Measurements from ENCODE around the gene PATL1. TPM values are rescaled to one million over a fixed set of nuclear protein-coding genes. Genes with fewer than 3 reads are reported as not detected.

PATL1 gene
- total RNA-seq, 4 donors from 2014 or later, result 13.5 to 93.9 (median 20.9) TPM

DNA sequence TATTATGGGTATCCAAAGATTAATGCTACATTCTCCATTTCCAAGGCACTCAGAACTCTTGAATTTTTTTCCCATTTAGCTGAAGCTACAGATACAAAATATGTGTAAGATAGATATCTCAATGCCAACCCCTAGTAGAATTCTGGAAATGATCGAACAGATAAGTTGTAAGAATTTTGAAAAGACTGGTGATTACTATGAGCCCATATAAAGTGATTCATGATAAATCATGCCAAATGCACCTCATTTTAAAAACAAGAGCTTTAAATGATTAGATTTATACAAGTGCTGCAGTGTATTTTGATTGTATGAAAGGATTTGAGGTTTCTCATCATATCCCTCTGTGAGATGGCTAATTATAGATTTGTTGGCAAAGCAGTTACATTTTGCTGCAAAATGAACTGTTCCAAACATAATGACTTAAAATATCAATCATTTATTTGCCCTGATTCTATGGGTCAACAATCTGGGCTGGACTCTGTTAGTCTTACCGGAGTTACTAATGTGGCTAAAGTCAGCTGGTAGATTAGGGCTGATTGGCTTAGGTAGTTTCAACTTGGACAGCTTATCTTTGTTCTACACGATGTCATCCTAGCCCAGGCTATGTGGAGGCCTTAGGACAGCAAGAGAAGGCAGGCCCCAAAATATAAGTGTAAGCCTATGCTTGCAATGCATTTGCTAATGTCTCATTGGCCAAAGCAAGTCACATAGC, 41.5 kb upstream of the PATL1 start:
- no peaks in the 10 kb centered on the region for H3K27me3 ChIP-seq
- intact Hi-C loops (cut with DNase I; ENCODE audit: low total_unique reads), result no loop called here
- 82 to 83% methylated on average over 1 to 3 of the region's 3 CpGs for WGBS, 2 donors (ENCODE audit: low coverage in 1 of 2)

DNA sequence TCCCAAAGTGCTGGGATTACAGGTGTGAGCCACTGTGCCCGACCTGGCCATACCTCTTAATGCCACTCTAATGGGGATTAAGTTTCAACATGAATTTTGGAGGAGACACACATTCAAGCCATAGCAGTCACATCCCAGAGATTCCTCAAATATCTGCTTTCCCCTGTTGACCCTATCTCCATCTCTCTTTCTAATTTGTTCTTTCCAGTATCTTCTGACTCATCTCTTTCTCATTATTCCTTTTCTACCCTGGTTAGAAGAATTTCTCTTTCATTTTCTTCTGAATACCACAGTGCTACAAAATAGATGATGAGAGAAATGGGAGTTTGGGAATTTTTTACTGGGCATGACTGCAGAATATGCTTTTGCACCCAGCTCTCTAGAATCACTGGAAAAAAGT, 39.7 kb upstream of the PATL1 start:
- H3K36me3 ChIP-seq, result no peaks in the 10 kb centered on the region
- no peak for TF ChIP-seq POLR2AphosphoS5 (IDR thresholded peaks at IDR 0.05)
- TF ChIP-seq, protein P1, sequence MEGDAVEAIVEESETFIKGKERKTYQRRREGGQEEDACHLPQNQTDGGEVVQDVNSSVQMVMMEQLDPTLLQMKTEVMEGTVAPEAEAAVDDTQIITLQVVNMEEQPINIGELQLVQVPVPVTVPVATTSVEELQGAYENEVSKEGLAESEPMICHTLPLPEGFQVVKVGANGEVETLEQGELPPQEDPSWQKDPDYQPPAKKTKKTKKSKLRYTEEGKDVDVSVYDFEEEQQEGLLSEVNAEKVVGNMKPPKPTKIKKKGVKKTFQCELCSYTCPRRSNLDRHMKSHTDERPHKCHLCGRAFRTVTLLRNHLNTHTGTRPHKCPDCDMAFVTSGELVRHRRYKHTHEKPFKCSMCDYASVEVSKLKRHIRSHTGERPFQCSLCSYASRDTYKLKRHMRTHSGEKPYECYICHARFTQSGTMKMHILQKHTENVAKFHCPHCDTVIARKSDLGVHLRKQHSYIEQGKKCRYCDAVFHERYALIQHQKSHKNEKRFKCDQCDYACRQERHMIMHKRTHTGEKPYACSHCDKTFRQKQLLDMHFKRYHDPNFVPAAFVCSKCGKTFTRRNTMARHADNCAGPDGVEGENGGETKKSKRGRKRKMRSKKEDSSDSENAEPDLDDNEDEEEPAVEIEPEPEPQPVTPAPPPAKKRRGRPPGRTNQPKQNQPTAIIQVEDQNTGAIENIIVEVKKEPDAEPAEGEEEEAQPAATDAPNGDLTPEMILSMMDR (IDR thresholded peaks at IDR 0.05), result no peak
- H3K4me3 ChIP-seq, result no peak overlapping the region
- no peaks in the 10 kb centered on the region for H3K9me3 ChIP-seq
- intact Hi-C loops (cut with DNase I; ENCODE audit: low total_unique reads) (no loop called here), in situ Hi-C loops (cut with MboI; ENCODE audit: low pct_ligation_motif_present in 1 of 4, low pct_unique_long_range_greater_than_20kb in 1 of 4, low sequenced_read_pairs in 3 of 4) (no loop called here)
- no peak for DNase-seq
- H3K27me3 ChIP-seq, result no peaks in the 10 kb centered on the region
- no peaks in the 10 kb centered on the region for H3K4me1 ChIP-seq
- 57 to 80% methylated on average over 1 of the region's 1 CpG for WGBS, 2 donors (ENCODE audit: low coverage in 1 of 2)
- H3K27ac ChIP-seq, result no peak overlapping the region

More for the DNA sequence above, 41.5 kb upstream of the PATL1 start:
- DNase-seq, result no peak
- Histone ChIP-seq H3K4me1 (no peaks in the 10 kb centered on the region), H3K27ac (no peak overlapping the region), H3K9me3 (no peaks in the 10 kb centered on the region), H3K36me3 (no peaks in the 10 kb centered on the region), H3K4me3 (no peak overlapping the region)
- TF ChIP-seq, protein P1 (IDR thresholded peaks at IDR 0.05), result no peak
- no peak for TF ChIP-seq POLR2A (IDR thresholded peaks at IDR 0.05)
- TF ChIP-seq POLR2AphosphoS5 (IDR thresholded peaks at IDR 0.05), result no peak
- TF ChIP-seq EP300 (IDR thresholded peaks at IDR 0.05; ENCODE audit: low read depth), result no peak
- in situ Hi-C loops (cut with MboI; ENCODE audit: low pct_ligation_motif_present in 1 of 4, low pct_unique_long_range_greater_than_20kb in 1 of 4, low sequenced_read_pairs in 3 of 4), result no loop called here

DNA sequence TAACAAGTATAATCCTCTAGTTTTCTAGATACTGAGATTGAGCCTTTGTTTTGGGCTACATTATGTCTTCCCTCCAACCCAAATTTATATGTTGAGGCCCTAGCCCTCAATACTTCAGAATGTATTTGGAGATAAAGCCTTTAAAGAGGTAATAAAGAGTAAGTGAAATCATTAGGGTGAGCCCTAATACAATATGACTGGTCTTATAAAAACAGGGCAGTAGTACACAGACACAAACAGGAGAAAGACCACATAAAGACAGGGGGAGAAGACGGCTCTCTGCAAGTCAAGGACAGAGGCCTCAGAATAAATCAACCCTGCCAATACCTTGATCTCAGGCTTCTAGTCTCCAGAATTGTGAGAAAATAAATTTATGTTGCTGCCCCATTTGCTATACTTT, 38.5 kb upstream of the PATL1 start:
- Histone ChIP-seq H3K27me3 (no peaks in the 10 kb centered on the region), H3K36me3 (no peaks in the 10 kb centered on the region), H3K4me1 (no peaks in the 10 kb centered on the region), H3K9me3 (no peaks in the 10 kb centered on the region), H3K4me3 (no peak overlapping the region), H3K27ac (no peak overlapping the region)
- in situ Hi-C loops (cut with MboI; ENCODE audit: low pct_ligation_motif_present in 1 of 4, low pct_unique_long_range_greater_than_20kb in 1 of 4, low sequenced_read_pairs in 3 of 4) (no loop called here), intact Hi-C loops (cut with DNase I; ENCODE audit: low total_unique reads) (no loop called here)
- WGBS, 2 donors (ENCODE audit: low coverage in 1 of 2), result 48 to 75% methylated on average over 1 of the region's 1 CpG
- no peak for DNase-seq
- TF ChIP-seq EP300 (IDR thresholded peaks at IDR 0.05; ENCODE audit: low read depth), result no peak
- TF ChIP-seq POLR2A (IDR thresholded peaks at IDR 0.05), result no peak
- TF ChIP-seq, protein P1 (IDR thresholded peaks at IDR 0.05), result no peak
- TF ChIP-seq POLR2AphosphoS5 (IDR thresholded peaks at IDR 0.05), result no peak

DNA sequence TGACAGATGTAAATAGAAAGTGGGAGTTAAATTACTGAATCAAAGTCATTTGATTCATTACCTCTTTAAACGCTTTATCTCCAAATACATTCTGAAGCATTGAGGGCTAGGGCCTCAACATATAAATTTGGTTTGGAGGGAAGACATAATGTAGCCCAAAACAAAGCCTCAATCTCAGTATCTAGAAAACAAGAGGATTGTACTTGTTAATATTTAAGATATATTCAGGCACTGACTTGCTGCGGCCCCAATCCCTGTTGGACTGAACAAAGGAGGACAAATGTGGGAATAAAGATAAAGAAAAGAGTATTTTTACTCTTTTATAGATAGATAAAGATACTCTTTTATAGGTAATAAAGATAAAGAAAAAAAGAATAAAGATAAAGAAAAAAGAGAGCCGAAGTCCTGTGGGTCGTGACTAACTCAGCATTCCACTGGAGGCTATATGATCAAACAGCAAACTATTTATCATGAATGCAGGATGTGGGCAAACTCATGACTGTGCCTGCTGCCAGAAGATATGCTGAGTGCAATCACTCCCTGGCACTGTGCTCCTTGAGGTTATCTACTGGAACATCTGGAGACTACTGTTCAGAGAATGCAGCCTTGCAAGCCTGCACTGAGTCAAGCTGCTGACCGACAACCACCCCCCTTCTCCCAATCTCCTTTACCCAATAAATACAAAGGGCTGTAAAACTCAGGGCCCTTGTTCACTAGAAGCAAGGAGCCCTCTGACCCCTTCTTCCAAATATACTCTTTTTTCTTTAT, 37.9 kb upstream of the PATL1 start:
- in situ Hi-C loops (cut with MboI; ENCODE audit: low pct_ligation_motif_present in 1 of 4, low pct_unique_long_range_greater_than_20kb in 1 of 4, low sequenced_read_pairs in 3 of 4), result no loop called here
- Histone ChIP-seq H3K4me1 (no peaks in the 10 kb centered on the region), H3K9me3 (no peaks in the 10 kb centered on the region), H3K36me3 (no peaks in the 10 kb centered on the region), H3K27me3 (no peaks in the 10 kb centered on the region), H3K27ac (no peak overlapping the region), H3K4me3 (no peak overlapping the region)
- intact Hi-C loops (cut with DNase I; ENCODE audit: low total_unique reads), result no loop called here
- TF ChIP-seq, protein P1 (IDR thresholded peaks at IDR 0.05), result no peak
- no peak for TF ChIP-seq EP300 (IDR thresholded peaks at IDR 0.05; ENCODE audit: low read depth)
- no peak for TF ChIP-seq POLR2A (IDR thresholded peaks at IDR 0.05)
- WGBS, 2 donors (ENCODE audit: low coverage in 1 of 2), result 54 to 56% methylated on average over 4 to 5 of the region's 5 CpGs
- peak; percentile 14 for DNase-seq

Data from transverse colon (tissue), 4 donors.